GM21528 (cell line): ENCODE data around the gene CABP7.

Source experiments
- ATAC-seq: cut with Tn5 transposase; IDR thresholded peaks from one replicate; pipeline ENCODE4 v1.9.1; 2021; ENCODE audit warnings: mild to moderate bottlenecking, moderate library complexity; ENCODE audit not compliant: unreplicated experiment, low FRiP score

The CABP7 gene

DNA sequence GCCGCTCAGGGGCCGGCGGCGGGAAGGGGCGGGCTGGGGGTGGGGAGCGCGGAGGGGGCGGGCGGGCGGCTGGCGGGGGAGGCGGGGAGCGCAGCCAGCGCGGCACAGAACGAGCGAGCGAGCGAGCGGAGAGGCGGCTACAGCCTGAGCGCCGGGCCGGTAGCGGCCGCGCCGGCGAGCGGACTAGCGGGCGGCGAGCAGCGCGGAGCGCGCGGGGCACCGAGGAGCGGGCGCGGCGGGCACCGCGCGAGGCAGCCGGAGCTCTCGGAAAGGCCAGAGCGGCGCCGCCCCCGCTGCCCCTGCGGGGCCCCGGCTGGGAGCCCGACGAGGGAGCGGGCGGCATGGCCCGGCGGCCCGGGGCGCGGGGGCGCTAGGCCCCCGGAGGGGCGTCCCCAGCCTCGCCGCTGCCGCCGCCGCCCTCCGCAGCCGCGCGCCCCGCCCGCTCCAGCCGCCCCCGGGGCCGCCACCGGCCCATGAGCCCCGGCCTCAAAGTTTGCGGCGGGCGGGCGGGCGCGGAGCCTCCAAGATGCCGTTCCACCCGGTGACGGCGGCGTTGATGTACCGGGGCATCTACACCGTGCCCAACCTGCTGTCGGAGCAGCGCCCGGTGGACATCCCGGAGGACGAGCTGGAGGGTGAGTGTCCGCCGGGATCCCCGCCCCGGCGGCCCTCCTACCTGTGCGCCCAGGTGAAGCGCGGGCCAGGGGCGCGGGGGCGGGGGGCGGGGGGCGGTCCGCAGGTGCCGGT is at the start of gene CABP7:
Gene CABP7 (plus strand): TSS at position 105 of the 747 bp plus-strand sequence. CDS start 422 bp downstream, at position 527.
- no peak for ATAC-seq

GRCh38 chr22:29670626-29671025 is 49.2 kb upstream of the CABP7 start:
- ATAC-seq, result no peak

GRCh38 chr22:29673361-29674066 is 46.3 kb upstream of the CABP7 start:
- ATAC-seq, result no peak

GRCh38 chr22:29674121-29674520 is 45.7 kb upstream of the CABP7 start:
- no peak for ATAC-seq

DNA sequence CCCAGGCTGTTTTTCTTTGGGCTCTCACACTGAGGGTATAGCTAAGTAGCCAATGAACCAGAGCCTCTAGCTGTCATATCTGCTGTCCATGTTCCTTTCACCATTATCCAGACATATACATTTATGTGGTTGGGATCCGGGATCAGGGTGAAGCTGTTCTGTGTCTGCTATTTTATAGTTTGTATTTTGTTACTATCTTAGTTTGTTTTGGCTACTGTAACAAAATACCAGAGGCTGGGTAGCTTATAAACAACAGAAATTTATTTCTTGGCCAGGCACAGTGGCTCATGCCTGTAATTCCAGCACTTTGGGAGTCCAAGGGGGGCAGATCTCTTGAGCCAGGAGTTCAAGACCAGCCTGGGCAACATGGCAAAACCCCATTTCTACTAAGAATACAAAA is 40.5 kb upstream of the CABP7 start:
- no peak for ATAC-seq

- ATAC-seq, result no peak
These were observed 36.3 kb upstream of the CABP7 start for GRCh38 chr22:29683536-29683935.

DNA sequence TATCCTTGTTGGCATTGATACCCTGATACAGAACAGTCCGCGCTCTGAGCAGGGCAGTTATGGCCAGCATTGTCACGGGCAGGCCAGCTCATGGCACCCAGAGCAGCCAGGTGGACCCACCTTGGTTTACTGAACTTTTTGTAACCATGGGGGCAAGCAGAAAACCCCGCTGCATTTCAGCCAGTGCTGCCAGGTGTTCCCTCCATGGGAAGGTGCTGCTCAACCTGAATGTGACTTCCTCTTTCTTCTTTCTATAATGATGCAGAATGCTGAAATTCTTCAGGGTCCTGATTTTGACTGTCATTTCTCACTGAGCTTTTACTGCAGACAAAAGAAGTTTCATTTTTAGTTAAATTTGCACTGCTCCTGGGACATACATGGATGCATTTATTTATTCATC is 35.6 kb upstream of the CABP7 start:
- ATAC-seq, result no peak

GRCh38 chr22:29689206-29689879 is 30.5 kb upstream of the CABP7 start:
- ATAC-seq, result no peak

DNA sequence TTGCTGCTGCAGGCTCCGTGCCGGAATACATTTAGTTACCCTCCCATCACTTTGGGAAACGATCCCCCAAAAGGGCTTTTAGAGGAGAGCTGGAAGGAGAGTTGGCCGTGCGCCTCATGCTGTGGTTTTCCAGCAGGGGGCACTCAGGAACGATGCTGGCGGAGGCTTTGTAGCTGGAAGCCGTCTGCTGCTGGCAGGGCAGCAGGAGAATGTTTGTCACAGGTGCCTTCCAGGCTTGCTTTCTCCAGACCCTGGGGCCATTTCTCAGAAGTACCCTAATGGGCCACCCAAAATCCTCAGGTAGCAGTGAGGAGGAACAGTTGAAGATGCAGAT is 30.0 kb upstream of the CABP7 start:
- no peak for ATAC-seq

DNA sequence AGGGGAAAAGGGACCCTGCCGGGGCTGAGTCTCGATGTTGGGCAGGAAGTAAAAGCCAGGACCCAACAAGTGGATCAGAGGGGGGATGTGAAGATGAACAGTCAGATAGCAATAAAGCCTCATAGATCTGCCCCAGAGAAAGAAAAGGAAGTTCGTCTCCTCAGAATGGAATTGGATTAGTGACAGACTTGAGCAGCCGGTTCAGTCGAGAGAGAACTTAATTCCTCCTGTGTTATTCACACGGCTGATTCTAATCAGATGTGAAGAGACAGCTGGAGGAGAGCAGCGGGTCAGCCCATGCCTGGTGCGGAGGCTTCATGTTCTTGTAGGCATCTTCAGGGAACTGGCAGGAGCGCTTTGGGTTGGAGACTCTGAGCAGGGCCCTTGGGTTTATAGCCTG is 29.3 kb upstream of the CABP7 start:
- no peak for ATAC-seq

GRCh38 chr22:29691636-29692326 is 28.0 kb upstream of the CABP7 start:
- no peak for ATAC-seq

DNA sequence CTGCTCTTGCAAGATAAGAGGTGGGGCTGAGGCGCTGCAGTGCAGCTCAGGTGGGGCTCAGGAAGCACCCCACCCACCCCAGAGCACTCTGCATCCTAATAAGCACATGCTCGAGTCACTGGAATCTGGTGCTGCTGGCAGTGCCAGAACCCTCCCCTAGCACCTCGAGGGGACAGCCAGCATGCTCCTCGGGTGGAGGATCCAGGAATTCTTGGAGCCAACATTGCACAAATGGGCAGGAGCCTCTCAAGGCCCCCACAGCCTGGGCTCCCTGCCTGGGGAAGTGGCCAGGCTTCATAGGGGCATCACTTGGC is 27.5 kb upstream of the CABP7 start:
- no peak for ATAC-seq

- no peak for ATAC-seq
These were observed 26.6 kb upstream of the CABP7 start for GRCh38 chr22:29693161-29693560.

GRCh38 chr22:29693671-29694070 is 26.1 kb upstream of the CABP7 start:
- ATAC-seq, result no peak

GRCh38 chr22:29695129-29695926 is 24.5 kb upstream of the CABP7 start:
- no peak for ATAC-seq

- ATAC-seq, result no peak
These were observed 21.8 kb upstream of the CABP7 start for GRCh38 chr22:29697853-29698598.

GRCh38 chr22:29700206-29700899 is 19.4 kb upstream of the CABP7 start:
- ATAC-seq, result no peak

DNA sequence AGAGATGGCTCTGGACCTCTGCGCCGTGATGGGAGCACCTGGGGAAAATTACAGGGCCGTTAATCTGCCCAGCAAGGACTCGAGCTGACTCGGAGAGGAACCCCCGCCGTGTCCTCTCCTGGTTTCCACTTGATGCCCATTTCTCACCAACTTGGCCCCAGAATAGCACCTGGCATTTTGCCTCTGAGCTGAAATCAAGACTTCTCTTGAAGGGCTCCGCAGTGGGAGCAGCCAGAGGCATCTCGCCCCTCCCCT is 19.0 kb upstream of the CABP7 start:
- no peak for ATAC-seq

DNA sequence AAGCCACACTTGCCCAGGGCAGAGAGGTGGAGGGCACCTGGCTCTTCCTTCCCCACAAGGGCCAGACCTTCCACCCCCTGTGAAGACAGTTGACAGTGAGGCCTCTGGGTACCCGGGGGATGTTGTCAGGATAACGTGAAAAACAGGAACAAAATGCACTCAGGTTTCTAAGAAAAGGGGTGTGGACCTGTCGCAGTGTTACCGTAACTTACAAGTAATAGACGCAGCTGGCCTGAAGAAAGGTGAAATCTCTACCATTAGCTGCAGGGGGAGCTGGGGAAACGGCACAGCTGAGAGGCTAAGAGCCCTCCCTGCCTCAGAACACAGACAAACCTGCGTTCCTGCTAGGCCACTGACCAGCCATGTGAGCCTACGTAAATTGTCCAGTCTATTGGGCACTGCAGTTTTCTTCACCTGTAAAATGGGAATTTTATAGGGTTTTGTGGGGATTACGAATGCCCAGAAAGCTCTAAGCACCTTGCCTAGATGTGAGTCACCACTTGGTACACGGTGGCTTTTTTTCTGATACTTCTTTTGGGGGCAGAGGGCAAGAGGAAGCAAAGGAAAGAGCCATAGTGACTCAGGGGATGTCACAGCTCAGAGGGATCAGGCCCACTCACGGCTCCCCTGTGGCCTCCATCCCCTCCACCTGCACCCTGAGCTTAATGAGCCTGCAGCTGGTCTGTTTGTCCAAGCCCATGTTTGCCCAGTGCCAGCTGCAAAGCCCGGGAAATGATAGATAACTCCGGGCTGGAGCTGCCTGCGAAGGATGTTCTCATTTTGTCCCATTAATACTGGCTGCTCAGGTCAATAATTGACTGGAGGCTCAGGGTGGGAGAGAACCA is 18.4 kb upstream of the CABP7 start:
- no peak for ATAC-seq
